Effector CD8-positive, alpha-beta T cell (primary cell): ENCODE data around the gene APBB3.
"Not testable (repeated sequence)": the region's sequence is repeated elsewhere in the genome, so short reads cannot be mapped to it uniquely, and the experiment has no call there.

Experiments
- DNase-seq: peaks from one replicate; lab custom pipeline; 2025; lab: John Stamatoyannopoulos, UW
- total RNA-seq, 4 experiments: gene quantifications; one replicate each; lab custom pipeline; 2026; lab: John Stamatoyannopoulos, UW

The APBB3 gene, protein sequence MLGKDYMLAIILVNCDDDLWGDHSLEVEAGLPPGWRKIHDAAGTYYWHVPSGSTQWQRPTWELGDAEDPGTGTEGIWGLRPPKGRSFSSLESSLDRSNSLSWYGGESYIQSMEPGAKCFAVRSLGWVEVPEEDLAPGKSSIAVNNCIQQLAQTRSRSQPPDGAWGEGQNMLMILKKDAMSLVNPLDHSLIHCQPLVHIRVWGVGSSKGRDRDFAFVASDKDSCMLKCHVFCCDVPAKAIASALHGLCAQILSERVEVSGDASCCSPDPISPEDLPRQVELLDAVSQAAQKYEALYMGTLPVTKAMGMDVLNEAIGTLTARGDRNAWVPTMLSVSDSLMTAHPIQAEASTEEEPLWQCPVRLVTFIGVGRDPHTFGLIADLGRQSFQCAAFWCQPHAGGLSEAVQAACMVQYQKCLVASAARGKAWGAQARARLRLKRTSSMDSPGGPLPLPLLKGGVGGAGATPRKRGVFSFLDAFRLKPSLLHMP
- 16.3 to 32.0 (median 29.4) reads per million in 4 experiments for total RNA-seq

DNA sequence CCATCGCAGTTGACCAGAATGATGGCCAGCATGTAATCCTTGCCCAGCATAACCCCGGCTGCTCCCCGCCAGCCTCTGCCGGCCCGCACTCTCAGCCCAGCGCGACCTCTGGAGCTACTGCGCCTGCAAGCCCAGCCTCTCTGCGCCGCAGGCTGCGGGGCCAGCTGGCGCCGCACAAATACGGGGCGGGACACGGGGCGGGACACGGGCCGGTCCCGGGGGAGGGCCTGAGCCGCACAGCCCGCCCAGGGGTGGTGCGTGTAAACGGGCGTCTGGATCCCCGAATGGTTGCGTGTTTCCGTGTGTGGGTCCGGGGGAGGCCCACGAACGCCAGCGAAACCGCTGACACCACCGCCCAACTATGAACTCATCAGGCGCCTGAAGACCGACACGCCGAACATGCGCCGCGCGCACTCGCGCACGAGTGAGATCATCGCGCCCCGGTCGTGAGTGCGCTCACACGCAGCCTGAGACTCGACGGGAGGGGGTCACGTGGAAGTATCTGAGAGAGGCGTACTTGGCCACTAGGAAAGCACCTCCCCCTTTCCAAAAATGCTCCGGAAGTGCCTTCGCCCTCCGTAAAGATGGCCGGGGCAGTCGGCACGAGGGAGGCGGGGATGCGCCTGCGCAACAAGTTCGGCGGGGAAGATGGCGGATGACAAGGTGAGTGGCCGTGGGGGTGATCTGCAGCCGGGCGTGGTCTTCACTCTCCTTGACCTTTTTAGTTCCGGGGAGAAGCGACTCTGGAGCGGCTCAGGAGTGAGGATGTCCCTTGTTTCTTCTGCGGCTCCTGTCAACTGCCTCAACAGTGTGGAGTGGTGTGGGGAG, at the start of gene APBB3, which contains the start of gene SLC35A4:
Gene APBB3, minus strand, starts transcription at position 403 of the 828 bp plus-strand sequence. Its CDS starts 353 bp downstream, at position 50.
Gene SLC35A4, plus strand, starts transcription at position 633 of the 828 bp plus-strand sequence. CDS start 2,342 bp downstream, outside the sequence.
- DNase-seq: peak; percentile 95

DNA sequence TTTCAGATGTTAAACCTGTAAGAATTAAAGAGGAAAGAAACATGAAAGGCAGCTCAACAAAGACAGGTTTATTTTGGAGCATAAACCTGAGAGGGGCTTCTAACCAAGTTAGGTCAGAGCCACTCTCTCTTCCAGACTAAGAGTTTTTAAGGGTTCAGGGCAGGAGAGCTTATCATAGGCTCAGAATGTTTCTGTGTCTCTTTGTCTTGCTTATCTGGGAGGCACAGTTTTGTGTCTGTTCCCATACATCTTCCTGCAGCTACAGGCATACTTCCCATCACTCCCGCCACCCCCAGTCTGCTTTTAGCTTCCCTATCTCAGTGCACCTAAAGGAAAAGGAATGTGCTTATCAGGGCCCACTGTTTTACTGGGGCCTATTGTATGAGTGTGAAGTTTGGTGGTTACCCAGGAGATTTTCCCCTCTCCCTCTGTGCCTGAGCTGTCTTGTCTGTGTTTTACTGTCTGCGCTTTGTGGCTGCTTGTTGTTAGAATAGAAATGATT, 46.7 kb upstream of the APBB3 start:
- no peak for DNase-seq

DNA sequence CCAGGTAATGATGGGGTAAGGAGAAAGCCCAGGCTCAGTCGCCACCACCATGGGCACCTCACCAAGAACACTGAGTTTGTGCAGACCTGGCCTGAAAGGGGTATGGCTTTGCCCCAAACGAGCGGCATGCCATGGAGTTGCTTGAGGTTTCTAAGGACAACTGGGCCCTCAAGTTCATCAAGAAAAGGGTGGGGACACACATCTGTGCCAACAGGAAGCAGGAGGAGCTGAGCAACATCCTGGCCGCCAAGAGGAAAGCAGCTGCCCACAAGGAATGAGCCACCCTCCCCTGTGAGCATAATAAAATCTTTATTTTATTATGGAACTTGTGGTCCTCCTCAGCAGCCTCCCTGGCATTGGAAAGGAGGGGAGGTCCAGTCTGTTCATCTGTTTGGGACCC, 44.7 kb upstream of the APBB3 start:
- no peak for DNase-seq

DNA sequence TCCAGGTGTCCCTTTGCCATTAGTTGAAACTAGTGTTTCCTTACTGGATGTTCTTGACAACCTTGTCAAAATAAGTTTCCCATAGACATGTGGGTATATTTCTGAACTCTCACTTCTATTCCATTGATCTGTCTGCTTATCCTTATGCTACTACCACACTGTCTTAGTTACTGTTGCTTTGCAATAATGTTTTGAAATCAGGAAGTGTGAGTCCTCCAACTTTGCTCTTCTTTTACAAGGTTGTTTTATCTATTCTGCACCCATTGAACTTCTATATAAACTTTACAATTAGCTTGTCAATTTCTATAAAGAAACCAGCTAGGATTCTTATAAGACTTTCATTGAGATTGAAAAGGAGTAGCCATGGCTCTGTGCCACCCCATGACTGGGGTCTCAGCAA, 44.3 kb upstream of the APBB3 start:
- DNase-seq: no peak

DNA sequence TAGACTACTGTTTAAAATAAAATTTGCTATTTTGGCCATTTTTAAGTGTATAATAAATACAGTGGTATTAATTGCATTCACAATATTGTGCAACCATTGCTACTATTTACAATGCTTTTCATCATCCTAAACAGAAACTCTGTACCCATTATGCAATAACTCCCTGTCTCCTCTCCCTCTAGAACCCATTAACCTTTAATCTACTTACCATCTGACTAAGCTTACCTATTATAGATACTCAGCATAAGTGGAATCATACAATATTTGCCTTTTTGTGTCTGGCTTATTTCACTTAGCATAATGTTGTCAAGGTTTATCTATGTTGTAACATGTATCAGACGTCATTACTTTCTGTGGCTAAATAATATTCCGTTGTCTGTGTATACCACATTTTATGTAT, 42.6 kb upstream of the APBB3 start:
- no peak for DNase-seq

DNA sequence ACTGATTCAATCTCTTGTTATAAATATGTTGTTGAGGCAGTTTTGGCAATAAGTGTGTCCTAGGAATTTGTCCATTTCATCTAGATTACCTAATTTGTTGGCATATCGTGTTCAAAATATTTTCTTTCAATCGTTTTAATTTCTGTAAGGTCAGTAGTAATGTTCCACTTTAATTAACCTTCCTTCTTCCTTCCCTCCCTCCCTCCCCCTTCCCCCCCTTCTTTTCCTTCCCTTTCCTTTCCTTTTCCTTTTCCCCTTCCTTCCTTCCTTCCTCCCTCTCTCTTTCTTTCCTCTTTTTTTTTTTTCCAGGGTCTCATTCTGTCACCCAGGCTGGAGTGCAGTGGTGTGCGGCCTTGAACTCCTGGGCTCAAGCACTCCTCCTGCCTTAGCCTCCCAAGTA, 41.5 kb upstream of the APBB3 start:
- no peak for DNase-seq

DNA sequence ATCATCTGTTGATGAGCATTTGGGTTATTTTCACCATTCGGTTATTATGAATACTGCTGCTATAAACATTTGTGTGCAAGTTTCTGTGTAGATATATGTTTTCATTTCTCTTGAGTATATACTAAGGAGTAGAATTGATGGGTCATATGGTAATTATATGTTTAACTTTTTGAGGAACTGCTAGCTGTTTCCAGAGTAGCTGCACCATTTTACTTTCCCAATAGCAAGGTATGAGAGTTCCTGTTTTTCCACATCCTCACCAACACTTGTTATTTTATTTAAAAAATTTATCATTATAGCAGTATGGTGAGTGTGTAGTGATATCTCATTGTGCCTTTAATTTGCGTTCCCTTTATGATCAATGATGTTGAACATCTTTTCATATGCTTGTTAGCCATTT, 39.3 kb upstream of the APBB3 start:
- DNase-seq: no peak

DNA sequence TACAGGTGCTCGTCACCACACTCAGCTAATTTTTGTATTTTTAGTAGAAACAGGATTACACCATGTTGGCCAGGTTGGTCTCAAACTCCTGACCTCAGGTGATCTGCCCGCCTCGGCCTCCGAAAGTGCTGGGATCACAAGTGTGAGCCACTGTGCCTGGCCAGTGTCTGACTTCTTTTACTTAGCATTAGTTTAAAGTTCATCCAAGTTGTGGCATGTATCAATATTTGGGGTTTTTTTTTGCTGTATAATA, 39.0 kb upstream of the APBB3 start:
- DNase-seq: not testable (repeated sequence)

DNA sequence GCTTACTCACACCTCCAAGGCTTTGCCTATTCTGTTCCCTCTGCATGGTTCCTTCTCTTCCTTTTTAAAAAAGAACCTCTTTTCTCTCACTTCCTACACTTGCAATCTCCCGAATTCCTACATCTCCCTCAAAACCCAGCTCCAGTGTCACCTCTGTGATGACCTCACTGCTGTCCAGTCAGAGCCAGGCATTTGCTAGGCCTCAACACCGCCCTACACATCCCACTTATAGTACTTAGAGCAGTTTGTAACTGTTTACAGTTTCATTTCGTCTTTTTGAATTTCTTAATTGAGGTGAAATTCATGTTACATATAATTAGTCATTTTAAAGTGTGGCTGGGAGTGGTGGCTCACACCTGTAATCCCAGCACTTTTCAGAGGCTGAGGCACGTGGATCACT, 37.7 kb upstream of the APBB3 start:
- DNase-seq: no peak

DNA sequence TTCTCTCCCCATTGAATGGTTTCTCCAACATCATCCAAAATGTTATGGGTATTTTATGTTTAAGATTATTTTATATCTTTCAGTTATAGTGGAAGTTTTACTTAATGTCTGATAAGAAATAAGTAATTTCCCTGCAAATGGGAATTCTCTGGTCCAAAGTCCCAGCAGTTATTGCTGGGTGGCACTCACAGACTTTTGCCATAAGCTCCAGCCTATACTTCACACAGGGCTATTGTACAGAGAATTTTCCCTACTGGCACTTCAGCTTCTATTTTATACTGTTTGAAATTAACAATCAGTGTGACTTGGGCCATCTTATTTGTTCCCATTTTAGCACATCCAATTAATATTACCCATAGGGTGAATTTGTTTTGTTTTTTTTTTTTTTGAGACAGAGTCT, 35.7 kb upstream of the APBB3 start:
- no peak for DNase-seq

DNA sequence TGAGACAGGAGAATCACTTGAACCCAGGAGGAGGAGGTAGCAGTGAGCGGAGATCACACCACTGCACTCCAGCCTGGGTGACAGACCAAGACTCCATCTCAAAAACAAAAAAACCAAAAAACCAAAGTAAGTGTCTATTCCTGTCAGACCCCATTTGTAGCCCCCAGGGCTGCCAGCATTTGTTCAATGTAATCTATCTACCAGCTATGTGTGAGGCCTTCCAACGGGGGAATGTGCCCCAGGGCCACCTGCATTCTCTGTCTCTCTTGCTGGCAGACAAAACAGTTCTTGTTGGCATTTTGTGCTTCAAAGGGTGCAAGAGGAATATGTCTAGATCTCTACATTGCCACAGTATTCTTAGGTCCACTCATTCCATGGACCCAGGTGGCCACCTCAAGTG, 34.4 kb upstream of the APBB3 start:
- no peak for DNase-seq

DNA sequence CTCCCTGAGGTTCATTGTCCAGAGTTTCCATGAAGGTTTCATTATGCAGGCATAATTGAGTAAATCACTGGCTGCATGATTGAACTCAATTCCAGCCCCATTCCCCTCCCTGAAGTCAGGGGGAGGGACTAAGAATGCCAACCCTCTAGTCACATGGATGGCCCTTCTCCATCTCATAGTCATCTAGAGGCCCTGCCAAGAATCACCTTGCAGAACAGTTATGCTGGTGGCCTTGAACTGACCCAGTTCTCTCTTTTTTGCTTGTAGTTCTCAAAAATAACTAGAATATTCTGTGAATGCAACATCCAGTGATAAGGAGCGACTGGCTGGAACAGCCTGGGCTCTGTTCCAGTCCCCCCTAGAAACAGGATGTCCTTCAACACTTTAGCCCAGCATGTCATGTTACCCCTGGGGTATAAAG, 31.9 kb upstream of the APBB3 start:
- no peak for DNase-seq

DNA sequence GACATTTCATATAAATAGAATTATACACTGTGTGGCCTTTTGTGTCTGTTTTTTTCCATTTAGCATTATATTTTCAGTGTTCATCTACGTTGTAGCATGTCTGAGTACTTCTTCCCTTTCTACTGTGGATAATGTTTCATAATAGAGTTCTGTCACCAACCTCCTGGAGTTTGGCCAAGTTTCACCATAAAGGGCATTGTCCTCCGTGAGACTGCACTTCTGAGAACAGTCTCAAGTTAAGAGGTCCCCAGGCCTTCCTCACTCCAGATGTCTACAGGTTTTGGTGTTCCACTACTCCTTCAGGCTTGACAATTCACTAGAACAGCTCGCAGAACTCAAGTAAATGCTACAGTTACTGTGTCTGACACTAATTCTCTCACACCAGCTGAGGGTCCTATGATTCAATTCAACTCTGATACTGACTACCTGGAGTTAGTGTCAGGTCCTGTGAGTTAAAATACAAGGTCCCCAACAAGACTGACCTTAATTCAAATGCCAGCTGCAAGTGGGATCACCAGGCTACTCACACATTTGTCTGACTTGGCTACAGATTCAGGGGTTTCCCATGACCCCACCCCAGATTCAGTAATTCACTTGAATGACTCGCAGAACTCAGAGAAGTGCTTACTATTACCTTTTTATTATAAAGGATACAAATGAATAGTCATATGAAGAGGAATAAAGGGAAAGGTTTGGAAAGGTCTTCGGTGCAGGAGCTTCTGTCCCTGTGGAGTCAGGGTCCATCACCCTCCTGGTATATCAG, 31.3 kb upstream of the APBB3 start:
- DNase-seq: no peak

DNA sequence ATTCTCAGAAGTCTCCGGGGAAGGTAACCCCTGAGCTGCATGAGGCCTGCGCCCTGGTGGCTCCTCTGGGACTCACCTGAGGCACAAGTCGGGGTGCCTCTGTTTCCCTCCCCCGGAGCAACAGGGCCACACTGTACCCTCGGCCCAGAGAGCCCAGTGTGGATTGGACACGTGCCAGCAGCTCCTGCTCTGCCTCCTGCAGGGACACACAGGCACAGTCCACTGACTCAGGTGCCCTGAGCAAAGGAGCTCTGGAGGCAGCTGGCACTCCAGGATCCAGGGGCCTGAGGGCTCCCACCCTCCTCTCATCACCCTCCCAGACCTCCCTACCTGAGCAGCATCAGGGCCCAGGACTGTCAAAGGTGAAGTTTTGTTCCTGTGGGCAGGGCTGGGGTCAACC, 29.8 kb upstream of the APBB3 start:
- DNase-seq: no peak

DNA sequence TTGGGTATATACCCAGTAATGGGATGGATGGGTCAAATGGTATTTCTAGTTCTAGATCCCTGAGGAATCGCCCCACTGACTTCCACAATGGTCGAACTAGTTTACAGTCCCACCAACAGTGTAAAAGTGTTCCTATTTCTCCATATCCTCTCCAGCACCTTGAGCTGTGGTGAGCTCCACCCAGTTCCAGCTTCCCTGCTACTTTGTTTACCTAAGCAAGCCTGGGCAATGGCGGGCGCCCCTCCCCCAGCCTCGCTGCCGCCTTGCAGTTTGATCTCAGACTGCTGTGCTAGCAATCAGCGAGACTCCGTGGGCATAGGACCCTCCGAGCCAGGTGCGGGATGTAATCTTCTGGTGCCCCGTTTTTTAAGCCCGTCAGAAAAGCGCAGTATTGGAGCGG, 28.7 kb upstream of the APBB3 start:
- DNase-seq: not testable (repeated sequence)

DNA sequence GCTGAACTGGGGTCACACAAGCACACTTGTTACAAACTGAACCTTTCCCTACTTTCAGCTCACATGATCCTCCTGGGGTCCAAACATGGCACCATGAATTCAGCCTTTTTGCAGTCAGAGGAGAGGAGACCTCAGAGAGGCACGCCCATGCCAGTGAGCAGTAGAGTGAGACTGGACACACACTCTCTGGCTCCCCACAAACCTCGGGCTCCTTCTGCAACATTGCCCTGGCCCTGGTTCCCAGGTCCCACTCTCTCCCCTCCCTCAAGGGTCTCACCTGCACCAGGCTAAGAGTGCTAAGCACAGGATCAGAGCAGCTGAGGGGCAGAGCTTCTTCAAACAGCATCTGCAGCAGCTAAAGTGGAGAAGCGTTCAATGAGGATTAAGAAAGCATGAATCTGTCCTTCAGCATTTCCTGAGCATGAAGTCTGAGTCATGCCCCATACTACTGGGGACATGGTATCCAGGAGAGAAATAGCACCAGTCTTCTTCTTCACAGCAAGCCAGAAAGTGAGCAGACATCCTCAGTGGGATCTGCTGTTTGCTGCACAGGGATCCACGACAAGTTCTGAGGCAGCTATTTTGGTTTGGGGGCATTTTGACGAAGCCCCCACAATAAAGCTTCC, 27.5 kb upstream of the APBB3 start:
- DNase-seq: no peak

DNA sequence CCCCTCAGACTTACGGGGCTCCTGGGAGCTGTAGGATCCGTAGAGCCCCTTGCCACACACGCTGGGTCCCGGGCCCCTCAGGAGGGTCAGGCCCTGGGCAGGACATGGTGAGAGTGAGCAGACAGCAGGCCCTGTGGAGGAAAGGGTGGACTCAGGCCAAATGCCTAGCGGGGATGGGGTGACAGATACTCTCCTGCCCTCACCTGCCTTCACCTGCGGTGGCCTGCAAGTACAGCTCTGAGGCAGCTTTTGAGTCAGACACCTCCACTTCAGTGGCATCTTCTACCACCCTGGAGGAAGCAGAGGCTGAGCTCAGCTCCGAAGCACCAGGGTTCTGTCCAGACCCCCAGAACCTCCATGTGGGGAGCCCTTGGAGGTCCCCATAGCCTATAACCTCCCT, 26.5 kb upstream of the APBB3 start:
- no peak for DNase-seq

DNA sequence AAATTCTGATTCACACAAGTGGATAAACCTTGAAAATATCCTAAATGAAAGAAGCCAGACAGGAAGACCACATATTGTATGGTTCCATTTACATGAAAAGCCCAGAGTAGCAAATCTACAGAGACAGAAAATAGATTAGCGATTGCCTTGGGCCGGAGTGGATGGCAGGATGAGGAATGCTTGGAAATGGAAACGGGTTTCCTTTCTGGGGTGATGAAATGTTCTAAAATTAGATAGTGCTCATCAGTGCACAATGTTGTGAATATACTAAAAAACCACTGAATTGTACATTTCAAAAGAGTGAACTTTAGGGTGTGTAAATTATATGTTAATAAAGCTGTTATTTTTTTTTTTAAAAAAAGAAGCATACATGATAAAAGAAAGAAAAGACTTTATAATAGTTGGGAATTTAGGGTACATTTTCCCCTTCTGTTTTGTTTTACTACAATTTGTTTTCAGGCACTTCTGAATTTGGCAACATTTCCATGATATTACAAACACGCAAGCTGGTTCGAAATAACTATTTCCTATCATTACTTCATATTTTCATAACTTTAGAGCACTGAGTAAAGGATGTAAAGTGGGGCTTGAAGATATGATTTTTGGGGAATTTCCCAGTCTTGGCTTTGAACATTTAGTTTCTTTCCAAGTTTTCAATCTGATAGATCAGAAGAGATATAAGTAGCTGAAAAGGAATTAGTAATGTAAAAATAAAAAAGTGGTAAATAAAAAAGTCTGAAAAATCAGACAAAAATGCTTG, 24.1 kb upstream of the APBB3 start:
- DNase-seq: no peak

DNA sequence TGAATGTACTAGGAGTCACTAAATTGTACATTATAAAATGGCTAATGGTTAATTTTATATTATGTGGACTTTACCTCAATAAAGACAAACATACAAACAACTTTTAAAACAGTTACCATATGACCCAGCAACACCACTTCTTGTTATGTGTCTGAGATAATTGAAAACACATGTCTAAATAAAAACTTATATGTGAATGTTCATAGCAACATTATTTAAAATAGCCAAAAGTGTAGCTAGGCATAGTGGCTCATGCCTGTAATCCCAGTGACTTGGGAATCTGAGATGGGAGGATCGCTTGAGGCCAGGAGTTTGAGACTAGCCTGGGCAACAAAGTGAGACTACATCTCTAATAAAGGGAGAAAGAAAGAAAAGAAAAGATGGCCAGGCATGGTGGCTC, 23.1 kb upstream of the APBB3 start:
- DNase-seq: no peak

DNA sequence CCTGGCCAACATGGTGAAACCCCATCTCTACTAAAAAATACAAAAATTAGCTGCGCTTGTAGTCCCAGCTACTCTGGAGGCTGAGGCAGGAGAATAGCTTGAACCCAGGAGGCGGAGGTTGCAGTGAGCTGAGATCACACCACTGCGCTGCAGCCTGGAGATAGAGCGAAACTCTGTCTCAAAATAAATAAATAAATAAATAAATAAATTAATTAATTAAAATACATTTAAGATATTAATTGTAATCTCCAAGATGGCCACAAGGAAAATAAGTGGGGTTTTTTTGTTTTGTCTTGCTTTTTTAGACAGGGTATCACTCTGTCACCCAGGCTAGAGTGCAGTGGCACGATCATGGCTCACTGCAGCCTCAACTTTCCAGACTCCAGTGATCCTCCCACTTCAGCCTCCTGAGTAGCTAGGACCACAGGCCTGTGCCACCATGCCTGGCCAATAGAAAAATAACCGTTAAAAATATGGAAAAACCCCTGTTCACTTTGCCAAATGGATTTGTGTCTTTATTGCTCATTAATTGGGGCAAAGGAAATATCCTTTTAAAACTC, 14.9 kb upstream of the APBB3 start:
- DNase-seq: not testable (repeated sequence)
